Astrocyte (in vitro differentiated cells and primary cell): ENCODE data around the gene ENTPD3. TPM values are rescaled to one million over a fixed set of nuclear protein-coding genes. Genes with fewer than 3 reads are reported as not detected.

Experiments used
- DNase-seq: peaks from one replicate; pipeline ENCODE4 v3.0.0-alpha.2; 2010; ENCODE audit warnings: low read depth
- FAIRE-seq: peaks from 2 replicates; lab custom pipeline; 2011; peaks lifted over from hg19 to GRCh38; lab: Jason Lieb, UNC
- H2AFZ ChIP-seq: 2 replicates; pipeline ENCODE4 v1.6.0; 2012; ENCODE audit warnings: low read depth, low read length, inconsistent platforms
- H3K27ac ChIP-seq: 2 replicates; pipeline ENCODE4 v1.5.1; 2011; ENCODE audit warnings: low read depth, low read length, inconsistent platforms
- H3K27me3 ChIP-seq: 2 replicates; pipeline ENCODE4 v1.6.0; 2011; ENCODE audit warnings: low read length, inconsistent platforms; ENCODE audit not compliant: insufficient read depth
- H3K36me3 ChIP-seq: 2 replicates; pipeline ENCODE4 v1.5.1; 2011; ENCODE audit warnings: low read length, inconsistent platforms; ENCODE audit not compliant: insufficient read depth
- H3K4me1 ChIP-seq: 2 replicates; pipeline ENCODE4 v1.5.1; 2011; ENCODE audit warnings: low read length, inconsistent platforms; ENCODE audit not compliant: insufficient read depth
- H3K4me2 ChIP-seq: 2 replicates; pipeline ENCODE4 v1.6.0; 2012; ENCODE audit warnings: low read length, inconsistent platforms
- H3K4me3 ChIP-seq: 2 replicates; pipeline ENCODE4 v1.5.1; 2011; ENCODE audit warnings: low read depth, mild to moderate bottlenecking, low read length, inconsistent platforms; ENCODE audit not compliant: insufficient read depth
- H3K79me2 ChIP-seq: 2 replicates; pipeline ENCODE4 v1.6.0; 2012; ENCODE audit warnings: mild to moderate bottlenecking, low read length, inconsistent platforms; ENCODE audit not compliant: insufficient read depth
- H3K9ac ChIP-seq: 2 replicates; pipeline ENCODE4 v1.6.0; 2012; ENCODE audit warnings: mild to moderate bottlenecking, low read length, inconsistent platforms
- H3K9me3 ChIP-seq: 2 replicates; pipeline ENCODE4 v1.5.1; 2012; ENCODE audit warnings: low read depth, mild to moderate bottlenecking, low read length, inconsistent platforms; ENCODE audit not compliant: insufficient read depth
- H4K20me1 ChIP-seq: 2 replicates; pipeline ENCODE4 v1.6.0; 2012; ENCODE audit warnings: low read length, inconsistent platforms; ENCODE audit not compliant: insufficient read depth
- H3K27ac Mint-ChIP-seq: one replicate; pipeline ENCODE4 v1.8.0; 2021; ENCODE audit warnings: mild to moderate bottlenecking, mixed read lengths; ENCODE audit not compliant: unreplicated experiment
- H3K27me3 Mint-ChIP-seq: one replicate; pipeline ENCODE4 v1.8.0; 2021; ENCODE audit warnings: low read depth, mixed read lengths; ENCODE audit not compliant: unreplicated experiment
- H3K36me3 Mint-ChIP-seq: one replicate; pipeline ENCODE4 v1.8.0; 2021; ENCODE audit warnings: low read depth, mixed read lengths; ENCODE audit not compliant: unreplicated experiment
- H3K4me1 Mint-ChIP-seq: one replicate; pipeline ENCODE4 v1.8.0; 2021; ENCODE audit warnings: low read depth, mixed read lengths; ENCODE audit not compliant: unreplicated experiment
- H3K4me3 Mint-ChIP-seq: one replicate; pipeline ENCODE4 v1.8.0; 2021; ENCODE audit warnings: mild to moderate bottlenecking, moderate library complexity, mixed read lengths; ENCODE audit not compliant: unreplicated experiment
- H3K9me3 Mint-ChIP-seq: one replicate; pipeline ENCODE4 v1.8.0; 2021; ENCODE audit warnings: mild to moderate bottlenecking, mixed read lengths; ENCODE audit not compliant: unreplicated experiment
- CTCF ChIP-seq: IDR thresholded peaks from 2 replicates; pipeline ENCODE4 v1.5.1; 2011; ENCODE audit warnings: low read depth, mild to moderate bottlenecking, inconsistent platforms, low read length, moderate library complexity; ENCODE audit not compliant: insufficient read depth
- EZH2 ChIP-seq: IDR thresholded peaks from 2 replicates; pipeline ENCODE4 v1.6.1; 2012; ENCODE audit warnings: mild to moderate bottlenecking, low read length, inconsistent platforms; ENCODE audit not compliant: insufficient read depth
- total RNA-seq: library from RNA; stranded (reverse); gene quantifications from 2 replicates; pipeline ENCODE4 v1.2.1, GENCODE V29; 2021

Gene ENTPD3
- total RNA-seq, 1 donor from 2014 or later: 0.75 TPM

GRCh38 chr3:40437889-40438288, 50.9 kb downstream of the ENTPD3 start:
- Histone ChIP-seq H3K4me1 (no peaks in the 10 kb centered on the region), H3K4me3 (no peak overlapping the region), H3K9ac (no peak overlapping the region), H3K79me2 (no peaks in the 10 kb centered on the region), H3K36me3 (no peaks in the 10 kb centered on the region), H2AFZ (no peak overlapping the region), H3K4me2 (no peak overlapping the region), H3K27me3 (no peaks in the 10 kb centered on the region), H4K20me1 (no peaks in the 10 kb centered on the region), H3K9me3 (no peaks in the 10 kb centered on the region), H3K27ac (no peak overlapping the region)
- no peak overlapping the region for H3K27ac Mint-ChIP-seq
- no peak overlapping the region for H3K4me3 Mint-ChIP-seq
- DNase-seq (no peak), FAIRE-seq (no peak)
- TF ChIP-seq EZH2 (no peak), CTCF (no peak)
- H3K4me1 Mint-ChIP-seq: no peaks in the 10 kb centered on the region
- peaks cover 2% of the 10 kb centered on the region for H3K9me3 Mint-ChIP-seq
- no peaks in the 10 kb centered on the region for H3K36me3 Mint-ChIP-seq
- no peaks in the 10 kb centered on the region for H3K27me3 Mint-ChIP-seq

- Histone ChIP-seq H3K79me2 (no peaks in the 10 kb centered on the region), H3K9ac (no peak overlapping the region), H3K4me3 (no peak overlapping the region), H3K36me3 (no peaks in the 10 kb centered on the region), H3K9me3 (no peaks in the 10 kb centered on the region), H2AFZ (no peak overlapping the region), H4K20me1 (no peaks in the 10 kb centered on the region), H3K4me1 (no peaks in the 10 kb centered on the region), H3K27ac (no peak overlapping the region), H3K4me2 (no peak overlapping the region), H3K27me3 (no peaks in the 10 kb centered on the region)
- no peak for DNase-seq
- Mint-ChIP-seq H3K4me1 (no peaks in the 10 kb centered on the region), H3K27ac (no peak overlapping the region), H3K4me3 (no peak overlapping the region), H3K36me3 (no peaks in the 10 kb centered on the region), H3K9me3 (peaks cover 2% of the 10 kb centered on the region), H3K27me3 (no peaks in the 10 kb centered on the region)
- FAIRE-seq: no peak
- no peak for TF ChIP-seq EZH2
Measured at GRCh38 chr3:40445062-40445461, 58.1 kb downstream of the ENTPD3 start.

- TF ChIP-seq CTCF (no peak), EZH2 (no peak)
- H3K27me3 ChIP-seq: no peaks in the 10 kb centered on the region
- no peak overlapping the region for H3K4me3 Mint-ChIP-seq
- H3K36me3 ChIP-seq: no peaks in the 10 kb centered on the region
- DNase-seq: no peak
- H3K27ac Mint-ChIP-seq: no peak overlapping the region
- no peak for FAIRE-seq
- H3K79me2 ChIP-seq: no peaks in the 10 kb centered on the region
- H3K27me3 Mint-ChIP-seq: no peaks in the 10 kb centered on the region
- H3K4me1 ChIP-seq: no peaks in the 10 kb centered on the region
- no peak overlapping the region for H3K4me3 ChIP-seq
- no peak overlapping the region for H3K9ac ChIP-seq
- H3K36me3 Mint-ChIP-seq: no peaks in the 10 kb centered on the region
- H3K27ac ChIP-seq: no peak overlapping the region
- H2AFZ ChIP-seq: no peak overlapping the region
- H3K4me1 Mint-ChIP-seq: no peaks in the 10 kb centered on the region
- no peaks in the 10 kb centered on the region for H4K20me1 ChIP-seq
- no peaks in the 10 kb centered on the region for H3K9me3 Mint-ChIP-seq
- H3K9me3 ChIP-seq: no peaks in the 10 kb centered on the region
- H3K4me2 ChIP-seq: no peak overlapping the region
Measured at GRCh38 chr3:40445880-40446279, 58.9 kb downstream of the ENTPD3 start.
